ENCODE results near the gene FLNB. TPM values are rescaled to one million over a fixed set of nuclear protein-coding genes. Genes with fewer than 3 reads are reported as not detected.

The FLNB gene
- total and polyA plus RNA-seq, 2 of the 13 experiments (the other 11 are each of a cell fraction or from before 2014, with no cell fraction given), result 106 to 130 TPM

- no peak for TF ChIP-seq SPEN (CRISPR knock-in tag; IDR thresholded peaks at IDR 0.05; ENCODE audit: low read depth)
- TF ChIP-seq ZNF225 (CRISPR knock-in tag; IDR thresholded peaks at IDR 0.05), result no peak
- TF ChIP-seq MAFG (CRISPR knock-in tag; IDR thresholded peaks at IDR 0.05), result no peak
- TF ChIP-seq DMAP1 (CRISPR knock-in tag; IDR thresholded peaks at IDR 0.05), result peak; percentile 81
- TF ChIP-seq BRCA1 (CRISPR knock-in tag; IDR thresholded peaks at IDR 0.05), result peak; percentile 84; the same call in 1 of the 2 replicates
- no peak for TF ChIP-seq ATF7 (IDR thresholded peaks at IDR 0.05)
- peak; percentile 70; the same call in 1 of the 2 replicates for TF ChIP-seq ATF7 (CRISPR knock-in tag; IDR thresholded peaks at IDR 0.05)
- TF ChIP-seq SCMH1 (CRISPR knock-in tag; IDR thresholded peaks at IDR 0.05; ENCODE audit: borderline replicate concordance), result no peak
- no peak for TF ChIP-seq PLSCR1 (CRISPR knock-in tag; IDR thresholded peaks at IDR 0.05; ENCODE audit: borderline replicate concordance)
- TF ChIP-seq ATAD3A (CRISPR knock-in tag; IDR thresholded peaks at IDR 0.05), result no peak
- peak; percentile 67; the same call in 1 of the 2 replicates for TF ChIP-seq KDM2A (CRISPR knock-in tag; IDR thresholded peaks at IDR 0.05; ENCODE audit: borderline replicate concordance, low read depth)
- no peak for TF ChIP-seq JARID2 (CRISPR knock-in tag; IDR thresholded peaks at IDR 0.05; ENCODE audit: insufficient replicate concordance)
- TF ChIP-seq ZNF597 (CRISPR knock-in tag; IDR thresholded peaks at IDR 0.05), result no peak
- no peak for TF ChIP-seq ZNF256 (CRISPR knock-in tag; conservative IDR thresholded peaks at IDR 0.05)
- no peak for TF ChIP-seq FOXC1 (CRISPR knock-in tag; IDR thresholded peaks at IDR 0.05; ENCODE audit: borderline replicate concordance)
- no peak for TF ChIP-seq SMARCE1 (IDR thresholded peaks at IDR 0.05; ENCODE audit: borderline replicate concordance)
- TF ChIP-seq ZNF281 (CRISPR knock-in tag; IDR thresholded peaks at IDR 0.05; ENCODE audit: borderline replicate concordance), result 0 out of 2 replicates have a peak, but pooled peaks have one; percentile 14
- TF ChIP-seq MXI1 (IDR thresholded peaks at IDR 0.05; ENCODE audit: borderline replicate concordance, low read depth, low read length), result peak; percentile 22; the same call in 1 of the 3 replicates
- no peak for TF ChIP-seq ZNF326 (CRISPR knock-in tag; IDR thresholded peaks at IDR 0.05; ENCODE audit: borderline replicate concordance)
- peak; percentile 26; the same call in 1 of the 2 replicates for TF ChIP-seq BHLHE40 (IDR thresholded peaks at IDR 0.05; ENCODE audit: low read length)
- peak; percentile 86; the same call in 1 of the 2 replicates for TF ChIP-seq ZNF564 (CRISPR knock-in tag; IDR thresholded peaks at IDR 0.05)
- 0 out of 2 replicates have a peak, but pooled peaks have one; percentile 15 for TF ChIP-seq THAP7 (CRISPR knock-in tag; IDR thresholded peaks at IDR 0.05)
- no peak for TF ChIP-seq TAF15 (IDR thresholded peaks at IDR 0.05; ENCODE audit: low read depth, low read length, poor library complexity, severe bottlenecking)
These were observed 167.4 kb downstream of the FLNB start (continued) for GRCh38 chr3:58175437-58176184.
